WTC11 (cell line): ENCODE results near the gene NLRP1. TPM values are rescaled to one million over a fixed set of nuclear protein-coding genes. Genes with fewer than 3 reads are reported as not detected.

Experiments
- ATAC-seq: fragments of 200-7000 bp; cut with Tn5 transposase; 2 replicates; pipeline ENCODE4 v1.10.0; 2021; ENCODE audit warnings: mild to moderate bottlenecking, moderate library complexity
- CTCF ChIA-PET: fragments of 300-600 bp; sonication (Branson Sonifier 250); formaldehyde crosslinking; loops from one replicate; lab custom pipeline; 2021; ENCODE audit warnings: antibody characterized with exemption; lab: Charles Lee
- POLR2A ChIA-PET: fragments of 350-600 bp; sonication (Branson Sonifier 250); formaldehyde crosslinking; loops from one replicate; lab custom pipeline; 2021; ENCODE audit warnings: antibody characterized with exemption; lab: Charles Lee
- DNase-seq: peaks from one replicate; pipeline ENCODE4 v3.0.0; 2021; ENCODE audit warnings: low spot score
- H3K27ac Mint-ChIP-seq: 2 replicates; pipeline ENCODE4 v1.8.0; 2021; ENCODE audit warnings: mixed read lengths
- H3K27me3 Mint-ChIP-seq: 2 replicates; pipeline ENCODE4 v1.8.0; 2021; ENCODE audit warnings: low read depth, mild to moderate bottlenecking, moderate library complexity, mixed read lengths
- H3K36me3 Mint-ChIP-seq: 2 replicates; pipeline ENCODE4 v1.8.0; 2021; ENCODE audit warnings: mixed read lengths
- H3K4me1 Mint-ChIP-seq: 2 replicates; pipeline ENCODE4 v1.8.0; 2022; ENCODE audit warnings: mixed read lengths
- H3K4me3 Mint-ChIP-seq: 2 replicates; pipeline ENCODE4 v1.8.0; 2021; ENCODE audit warnings: mild to moderate bottlenecking, moderate library complexity, mixed read lengths
- H3K9me3 Mint-ChIP-seq: 2 replicates; pipeline ENCODE4 v1.8.0; 2021; ENCODE audit warnings: mixed read lengths
- CDX4 ChIP-seq: fragments of 250-450 bp; sonication (Bioruptor Pico); IDR thresholded peaks from 2 replicates; pipeline ENCODE4 v1.9.0; 2021; ENCODE audit warnings: moderate library complexity, mild to moderate bottlenecking, inconsistent platforms, borderline replicate concordance
- CREB1 ChIP-seq: sonication (generic); formaldehyde crosslinking; IDR thresholded peaks from 2 replicates; pipeline ENCODE4 v1.8.0; 2023; ENCODE audit warnings: mild to moderate bottlenecking, missing genetic modification reagents
- E2F5 ChIP-seq: sonication (generic); formaldehyde crosslinking; IDR thresholded peaks from 2 replicates; pipeline ENCODE4 v1.8.1; 2022; ENCODE audit warnings: mild to moderate bottlenecking, moderate library complexity, missing genetic modification reagents
- HMGA2 ChIP-seq: fragments of 250-450 bp; sonication (Bioruptor Pico); IDR thresholded peaks from 2 replicates; pipeline ENCODE4 v1.4.0; 2021; ENCODE audit warnings: mild to moderate bottlenecking, moderate library complexity
- IRF2 ChIP-seq: sonication (generic); formaldehyde crosslinking; IDR thresholded peaks from 2 replicates; pipeline ENCODE4 v1.8.0; 2022; ENCODE audit warnings: low read depth, missing genetic modification reagents, borderline replicate concordance
- KAT7 ChIP-seq: sonication (generic); formaldehyde crosslinking; IDR thresholded peaks from 2 replicates; pipeline ENCODE4 v1.8.1; 2023; ENCODE audit warnings: missing genetic modification reagents, mild to moderate bottlenecking, borderline replicate concordance
- MLX ChIP-seq: sonication (generic); formaldehyde crosslinking; IDR thresholded peaks from 2 replicates; pipeline ENCODE4 v1.8.1; 2023; ENCODE audit warnings: mild to moderate bottlenecking, missing genetic modification reagents, moderate library complexity
- NFATC4 ChIP-seq: fragments of 250-450 bp; sonication (Bioruptor Pico); IDR thresholded peaks from 2 replicates; pipeline ENCODE4 v1.9.0; 2021; ENCODE audit warnings: mild to moderate bottlenecking
- NR2C2 ChIP-seq: sonication (generic); formaldehyde crosslinking; IDR thresholded peaks from 2 replicates; pipeline ENCODE4 v1.8.0; 2022; ENCODE audit warnings: mild to moderate bottlenecking, missing genetic modification reagents
- NR3C1 ChIP-seq: sonication (generic); formaldehyde crosslinking; conservative IDR thresholded peaks from 2 replicates; pipeline ENCODE4 v1.8.1; 2023; ENCODE audit warnings: low read depth, mild to moderate bottlenecking, missing genetic modification reagents
- RORB ChIP-seq: fragments of 250-450 bp; sonication (Bioruptor Pico); IDR thresholded peaks from 2 replicates; pipeline ENCODE4 v1.9.0; 2021; ENCODE audit warnings: mild to moderate bottlenecking
- USF1 ChIP-seq: sonication (generic); formaldehyde crosslinking; IDR thresholded peaks from 2 replicates; pipeline ENCODE4 v1.8.0; 2022; ENCODE audit warnings: mild to moderate bottlenecking, missing genetic modification reagents
- ZNF416 ChIP-seq: fragments of 250-450 bp; sonication (Bioruptor Pico); IDR thresholded peaks from 2 replicates; pipeline ENCODE4 v1.9.0; 2021; ENCODE audit warnings: mild to moderate bottlenecking, inconsistent platforms
- ZNF532 ChIP-seq: fragments of 250-450 bp; sonication (Bioruptor Pico); IDR thresholded peaks from 2 replicates; pipeline ENCODE4 v1.9.0; 2021; ENCODE audit warnings: mild to moderate bottlenecking, borderline replicate concordance
- ZSCAN18 ChIP-seq: fragments of 250-450 bp; sonication (Bioruptor Pico); IDR thresholded peaks from 2 replicates; pipeline ENCODE4 v2.1.2; 2022; ENCODE audit warnings: mild to moderate bottlenecking, moderate library complexity
- total RNA-seq: library from RNA; stranded (reverse); gene quantifications from 3 replicates; pipeline ENCODE4 v1.2.3, GENCODE V29; 2021

NLRP1 gene
- total RNA-seq, 1 experiment from 2014 or later, result 17.6 TPM

GRCh38 chr17:5560361-5560988 is 23.8 kb downstream of the NLRP1 start:
- no peak for DNase-seq
- H3K9me3 Mint-ChIP-seq, result no peaks in the 10 kb centered on the region
- no peaks in the 10 kb centered on the region for H3K36me3 Mint-ChIP-seq
- no peak overlapping the region for H3K27ac Mint-ChIP-seq
- H3K27me3 Mint-ChIP-seq, result peaks cover 3% of the 10 kb centered on the region; the same call in 1 of the 2 replicates
- ChIA-PET CTCF (no interaction called here), POLR2A (no interaction called here)
- no peaks in the 10 kb centered on the region for H3K4me1 Mint-ChIP-seq
- H3K4me3 Mint-ChIP-seq, result no peak overlapping the region
- ATAC-seq, result no peak
- TF ChIP-seq ZSCAN18 (CRISPR knock-in tag) (no peak), CREB1 (CRISPR knock-in tag) (no peak), NR3C1 (CRISPR knock-in tag) (no peak), ZNF416 (CRISPR knock-in tag) (no peak), NR2C2 (no peak), KAT7 (CRISPR knock-in tag) (no peak), IRF2 (CRISPR knock-in tag) (no peak), CDX4 (CRISPR knock-in tag) (no peak), HMGA2 (CRISPR knock-in tag) (no peak), NFATC4 (CRISPR knock-in tag) (no peak), MLX (CRISPR knock-in tag) (no peak), USF1 (CRISPR knock-in tag) (no peak), ZNF532 (no peak), RORB (CRISPR knock-in tag) (no peak), E2F5 (CRISPR knock-in tag) (no peak)
